GM21576 (cell line): Measurements from ENCODE around the gene ELMOD3.

ENCODE experiments used
- ATAC-seq: cut with Tn5 transposase; IDR thresholded peaks from one replicate; pipeline ENCODE4 v1.9.1; 2021; ENCODE audit warnings: mild to moderate bottlenecking, moderate library complexity; ENCODE audit not compliant: unreplicated experiment

The ELMOD3 gene

GRCh38 chr2:85422072-85422457 is 67.5 kb downstream of the ELMOD3 start:
- no peak for ATAC-seq

GRCh38 chr2:85423525-85423924 is 69.0 kb downstream of the ELMOD3 start:
- ATAC-seq, result no peak

- no peak for ATAC-seq
Measured at GRCh38 chr2:85425588-85425987, 71.0 kb downstream of the ELMOD3 start.

GRCh38 chr2:85427300-85427835 is 72.8 kb downstream of the ELMOD3 start:
- ATAC-seq, result no peak

- no peak for ATAC-seq
Measured at GRCh38 chr2:85428343-85428881, 73.8 kb downstream of the ELMOD3 start.

GRCh38 chr2:85429213-85429923 is 74.8 kb downstream of the ELMOD3 start:
- no peak for ATAC-seq

GRCh38 chr2:85429924-85430289 is 75.3 kb downstream of the ELMOD3 start:
- ATAC-seq, result no peak

- no peak for ATAC-seq
Measured at GRCh38 chr2:85430752-85431569, 76.4 kb downstream of the ELMOD3 start.

GRCh38 chr2:85431570-85432205 is 77.1 kb downstream of the ELMOD3 start:
- ATAC-seq, result no peak

- ATAC-seq, result no peak
Measured at GRCh38 chr2:85433511-85434089, 79.0 kb downstream of the ELMOD3 start.

GRCh38 chr2:85434696-85435095 is 80.1 kb downstream of the ELMOD3 start:
- ATAC-seq, result no peak

- ATAC-seq, result no peak
Measured at GRCh38 chr2:85435220-85435958, 80.8 kb downstream of the ELMOD3 start.

- ATAC-seq, result no peak
Measured at GRCh38 chr2:85435981-85436835, 81.6 kb downstream of the ELMOD3 start.

GRCh38 chr2:85436836-85437487 is 82.4 kb downstream of the ELMOD3 start:
- no peak for ATAC-seq

GRCh38 chr2:85437488-85438200 is 83.1 kb downstream of the ELMOD3 start:
- peak; percentile 80 for ATAC-seq

GRCh38 chr2:85438201-85439024 is 83.8 kb downstream of the ELMOD3 start:
- no peak for ATAC-seq

GRCh38 chr2:85439025-85439472 is 84.5 kb downstream of the ELMOD3 start:
- no peak for ATAC-seq
